Activated T-helper 17 cell treated with anti-CD3 and anti-CD28 coated beads, Interleukin-2, amount 50 U/mL, for 72 hours (primary cell): ENCODE measurements around the gene TCF12. TPM values are rescaled to one million over a fixed set of nuclear protein-coding genes. Genes with fewer than 3 reads are reported as not detected.
A peak's percentile ranks its signal among the peaks of the same experiment; 100 is the strongest.
"Not testable (repeated sequence)": the region's sequence is repeated elsewhere in the genome, so short reads cannot be mapped to it uniquely, and the experiment has no call there.

ENCODE experiments used
- ATAC-seq: fragments of 150-1000 bp; cut with Tn5 transposase; replicated peaks from 2 replicates; pipeline ENCODE4 v1.10.0; 2021; ENCODE audit warnings: mild to moderate bottlenecking, moderate library complexity
- H3K27ac Mint-ChIP-seq: one replicate; pipeline ENCODE4 v1.8.0; 2022; ENCODE audit warnings: mixed read lengths
- H3K27me3 Mint-ChIP-seq: one replicate; pipeline ENCODE4 v1.8.0; 2022; ENCODE audit warnings: mixed read lengths
- H3K36me3 Mint-ChIP-seq: one replicate; pipeline ENCODE4 v1.8.0; 2022; ENCODE audit warnings: low read depth, mild to moderate bottlenecking, mixed read lengths
- H3K4me1 Mint-ChIP-seq: one replicate; pipeline ENCODE4 v1.8.0; 2022; ENCODE audit warnings: mixed read lengths
- H3K4me3 Mint-ChIP-seq: one replicate; pipeline ENCODE4 v1.8.0; 2022; ENCODE audit warnings: mild to moderate bottlenecking, mixed read lengths
- H3K9me3 Mint-ChIP-seq: one replicate; pipeline ENCODE4 v1.8.0; 2022; ENCODE audit warnings: mixed read lengths
- total RNA-seq, 2 donors: library from RNA; stranded (reverse); gene quantifications; one replicate each; pipeline ENCODE4 v1.2.3, GENCODE V29; 2022

The TCF12 gene
- total RNA-seq, 2 donors from 2014 or later, result 48.3 to 74.2 TPM

GRCh38 chr15:56989411-56989924 lies 71.0 kb downstream of the TCF12 start:
- ATAC-seq, result no peak
- Mint-ChIP-seq H3K4me3 (no peak overlapping the region), H3K27me3 (no peaks in the 10 kb centered on the region), H3K36me3 (peaks cover 21% of the 10 kb centered on the region), H3K9me3 (no peaks in the 10 kb centered on the region), H3K4me1 (peaks cover 19% of the 10 kb centered on the region), H3K27ac (no peak overlapping the region)

GRCh38 chr15:56991017-56991416 lies 72.6 kb downstream of the TCF12 start:
- H3K27me3 Mint-ChIP-seq, result no peaks in the 10 kb centered on the region
- no peak overlapping the region for H3K27ac Mint-ChIP-seq
- H3K36me3 Mint-ChIP-seq, result peaks cover 23% of the 10 kb centered on the region
- no peak overlapping the region for H3K4me3 Mint-ChIP-seq
- no peak for ATAC-seq
- no peaks in the 10 kb centered on the region for H3K9me3 Mint-ChIP-seq
- peaks cover 6% of the 10 kb centered on the region for H3K4me1 Mint-ChIP-seq

- peaks cover 6% of the 10 kb centered on the region for H3K4me1 Mint-ChIP-seq
- H3K36me3 Mint-ChIP-seq, result peaks cover 23% of the 10 kb centered on the region
- H3K27me3 Mint-ChIP-seq, result no peaks in the 10 kb centered on the region
- no peaks in the 10 kb centered on the region for H3K9me3 Mint-ChIP-seq
- H3K27ac Mint-ChIP-seq, result no peak overlapping the region
- no peak for ATAC-seq
- no peak overlapping the region for H3K4me3 Mint-ChIP-seq
Observed at GRCh38 chr15:56992725-56993124, 74.3 kb downstream of the TCF12 start.

- Mint-ChIP-seq H3K27me3 (no peaks in the 10 kb centered on the region), H3K27ac (no peak overlapping the region), H3K9me3 (no peaks in the 10 kb centered on the region), H3K36me3 (peaks cover 23% of the 10 kb centered on the region), H3K4me1 (peaks cover 5% of the 10 kb centered on the region), H3K4me3 (no peak overlapping the region)
- no peak for ATAC-seq
Observed at GRCh38 chr15:56994280-56994679, 75.8 kb downstream of the TCF12 start.

GRCh38 chr15:56996093-56996492 lies 77.6 kb downstream of the TCF12 start:
- Mint-ChIP-seq H3K27me3 (no peaks in the 10 kb centered on the region), H3K36me3 (peaks cover 23% of the 10 kb centered on the region), H3K4me1 (no peaks in the 10 kb centered on the region), H3K27ac (no peak overlapping the region), H3K9me3 (no peaks in the 10 kb centered on the region), H3K4me3 (no peak overlapping the region)
- no peak for ATAC-seq

- no peak for ATAC-seq
- Mint-ChIP-seq H3K36me3 (peaks cover 28% of the 10 kb centered on the region), H3K27me3 (no peaks in the 10 kb centered on the region), H3K4me1 (peaks cover 6% of the 10 kb centered on the region), H3K9me3 (no peaks in the 10 kb centered on the region), H3K4me3 (no peak overlapping the region), H3K27ac (no peak overlapping the region)
Observed at GRCh38 chr15:56996746-56997470, 78.5 kb downstream of the TCF12 start.

- ATAC-seq, result no peak
- Mint-ChIP-seq H3K36me3 (peaks cover 22% of the 10 kb centered on the region), H3K27me3 (no peaks in the 10 kb centered on the region), H3K27ac (no peak overlapping the region), H3K9me3 (no peaks in the 10 kb centered on the region), H3K4me3 (no peak overlapping the region), H3K4me1 (peaks cover 14% of the 10 kb centered on the region)
Observed at GRCh38 chr15:57003418-57003817, 85.0 kb downstream of the TCF12 start.

- Mint-ChIP-seq H3K27ac (no peak overlapping the region), H3K4me1 (peaks cover 14% of the 10 kb centered on the region), H3K4me3 (no peak overlapping the region), H3K9me3 (no peaks in the 10 kb centered on the region), H3K27me3 (no peaks in the 10 kb centered on the region), H3K36me3 (peaks cover 22% of the 10 kb centered on the region)
- no peak for ATAC-seq
Observed at GRCh38 chr15:57005244-57005643, 86.8 kb downstream of the TCF12 start.

- ATAC-seq, H3K4me1 Mint-ChIP-seq, H3K4me3 Mint-ChIP-seq, H3K27ac Mint-ChIP-seq, H3K27me3 Mint-ChIP-seq, H3K9me3 Mint-ChIP-seq: not testable (repeated sequence)
- H3K36me3 Mint-ChIP-seq, result peaks cover 18% of the 10 kb centered on the region
Observed at GRCh38 chr15:57007797-57008196, 89.4 kb downstream of the TCF12 start.

GRCh38 chr15:57010724-57011123 lies 92.3 kb downstream of the TCF12 start:
- Mint-ChIP-seq H3K4me3 (no peak overlapping the region), H3K4me1 (peaks cover 15% of the 10 kb centered on the region), H3K27ac (no peak overlapping the region), H3K27me3 (no peaks in the 10 kb centered on the region), H3K9me3 (no peaks in the 10 kb centered on the region), H3K36me3 (peaks cover 5% of the 10 kb centered on the region)
- no peak for ATAC-seq

- no peaks in the 10 kb centered on the region for H3K27me3 Mint-ChIP-seq
- H3K4me1 Mint-ChIP-seq, result peaks cover 20% of the 10 kb centered on the region
- no peak for ATAC-seq
- H3K36me3 Mint-ChIP-seq, result peaks cover 5% of the 10 kb centered on the region
- no peak overlapping the region for H3K4me3 Mint-ChIP-seq
- no peaks in the 10 kb centered on the region for H3K9me3 Mint-ChIP-seq
- no peak overlapping the region for H3K27ac Mint-ChIP-seq
Observed at GRCh38 chr15:57012556-57012955, 94.1 kb downstream of the TCF12 start.

GRCh38 chr15:57014896-57015295 lies 96.5 kb downstream of the TCF12 start:
- H3K36me3 Mint-ChIP-seq, H3K27me3 Mint-ChIP-seq, H3K27ac Mint-ChIP-seq, H3K9me3 Mint-ChIP-seq, H3K4me3 Mint-ChIP-seq, ATAC-seq: not testable (repeated sequence)
- H3K4me1 Mint-ChIP-seq, result peaks cover 23% of the 10 kb centered on the region

GRCh38 chr15:57015360-57015759 lies 96.9 kb downstream of the TCF12 start:
- H3K27me3 Mint-ChIP-seq, result no peaks in the 10 kb centered on the region
- no peak overlapping the region for H3K4me3 Mint-ChIP-seq
- H3K36me3 Mint-ChIP-seq, result peaks cover 5% of the 10 kb centered on the region
- ATAC-seq, result no peak
- H3K4me1 Mint-ChIP-seq, result peaks cover 25% of the 10 kb centered on the region
- H3K9me3 Mint-ChIP-seq, result no peaks in the 10 kb centered on the region
- peak overlapping the region; percentile 4 for H3K27ac Mint-ChIP-seq

- H3K36me3 Mint-ChIP-seq, result peaks cover 5% of the 10 kb centered on the region
- ATAC-seq, result peak; percentile 56
- no peaks in the 10 kb centered on the region for H3K27me3 Mint-ChIP-seq
- H3K9me3 Mint-ChIP-seq, result no peaks in the 10 kb centered on the region
- H3K4me1 Mint-ChIP-seq, result peaks cover 25% of the 10 kb centered on the region
- peak overlapping the region; percentile 4 for H3K27ac Mint-ChIP-seq
- H3K4me3 Mint-ChIP-seq, result no peak overlapping the region
Observed at GRCh38 chr15:57015897-57016296, 97.5 kb downstream of the TCF12 start.

GRCh38 chr15:57017024-57017423 lies 98.6 kb downstream of the TCF12 start:
- Mint-ChIP-seq H3K27me3 (no peaks in the 10 kb centered on the region), H3K4me3 (no peak overlapping the region), H3K4me1 (peaks cover 25% of the 10 kb centered on the region), H3K9me3 (no peaks in the 10 kb centered on the region), H3K27ac (no peak overlapping the region), H3K36me3 (peaks cover 5% of the 10 kb centered on the region)
- no peak for ATAC-seq
